Transverse colon (tissue), 4 donors: Measurements from ENCODE around the gene EYA2.

ENCODE experiments used
- CTCF ChIP-seq, 5 experiments: fragments of 200-600 bp in 3 of 5; fragments of 450-650 bp in 2 of 5; sonication (generic) in 3 of 5; IDR thresholded peaks; 1 replicate in 2 of 5; 2 replicates in 3 of 5; pipeline ENCODE4 v1.5.1; 2016 to 2017; ENCODE audit warnings: antibody characterized with exemption in 5 of 5, inconsistent platforms in 3 of 5, mild to moderate bottlenecking in 2 of 5, moderate library complexity in 1 of 5
- POLR2A ChIP-seq: fragments of 450-650 bp; IDR thresholded peaks from one replicate; pipeline ENCODE4 v1.6.1; 2016; ENCODE audit warnings: antibody characterized with exemption, mild to moderate bottlenecking, moderate library complexity
- POLR2AphosphoS5 ChIP-seq, 3 donors: sonication (generic); formaldehyde crosslinking; IDR thresholded peaks; one replicate each; pipeline ENCODE4 v1.6.1; 2016; ENCODE audit warnings: antibody characterized with exemption in 3 of 3

GRCh38 chr20:47161411-47161810 is 266.8 kb downstream of the EYA2 start:
- TF ChIP-seq CTCF (IDR thresholded peaks at IDR 0.05) (no peak), POLR2AphosphoS5 (IDR thresholded peaks at IDR 0.05) (no peak), POLR2A (no peak)
